Keratinocyte (primary cell): Measurements from ENCODE around the gene RAPGEFL1.

Experiments
- CTCF ChIP-seq, 3 experiments: IDR thresholded peaks in 1 of 3; conservative IDR thresholded peaks in 1 of 3; optimal IDR thresholded peaks in 1 of 3; 2 replicates in 2 of 3; 3 replicates in 1 of 3; pipeline versions ENCODE3 to v1.5.1; 2011; ENCODE audit warnings: low read length in 3 of 3, mild to moderate bottlenecking in 3 of 3, moderate library complexity in 2 of 3, control low read depth in 1 of 3, inconsistent platforms in 1 of 3; ENCODE audit not compliant: insufficient read depth in 2 of 3; ENCODE audit errors: extremely low read depth in 1 of 3
- EZH2 ChIP-seq: IDR thresholded peaks from one replicate; pipeline ENCODE4 v1.6.1; 2012; ENCODE audit warnings: inconsistent platforms, mild to moderate bottlenecking, low read length, moderate library complexity

GRCh38 chr17:40135817-40136216 is 41.5 kb upstream of the RAPGEFL1 start:
- TF ChIP-seq CTCF (optimal IDR thresholded peaks at IDR 0.05 in 1 of 3, IDR thresholded peaks at IDR 0.05 in 1 of 3, conservative IDR thresholded peaks at IDR 0.05 in 1 of 3; ENCODE audit: extremely low read depth in 1 of 3, insufficient read depth in 2 of 3, low read length in 3 of 3) (no peak), EZH2 (no peak)
